Activated gamma-delta T cell treated with Interleukin-2 at 50 U/mL for 16 hours (primary cell): ENCODE results near the gene PPP3CA.
"Not testable (repeated sequence)": the region's sequence is repeated elsewhere in the genome, so short reads cannot be mapped to it uniquely, and the experiment has no call there.

Experiments
- DNase-seq: peaks from one replicate; pipeline ENCODE4 v3.0.0-alpha.2; 2020

The PPP3CA gene

GRCh38 chr4:101244349-101244748 is 103.0 kb downstream of the PPP3CA start:
- DNase-seq: no peak

- DNase-seq: no peak
Measured at GRCh38 chr4:101242441-101242840, 104.9 kb downstream of the PPP3CA start.

GRCh38 chr4:101240099-101240498 is 107.2 kb downstream of the PPP3CA start:
- no peak for DNase-seq

- no peak for DNase-seq
Measured at GRCh38 chr4:101239665-101240064, 107.7 kb downstream of the PPP3CA start.

- no peak for DNase-seq
Measured at GRCh38 chr4:101238706-101239105, 108.6 kb downstream of the PPP3CA start.

- no peak for DNase-seq
Measured at GRCh38 chr4:101237773-101238172, 109.6 kb downstream of the PPP3CA start.

GRCh38 chr4:101236097-101236496 is 111.2 kb downstream of the PPP3CA start:
- no peak for DNase-seq

- DNase-seq: not testable (repeated sequence)
Measured at GRCh38 chr4:101234141-101234540, 113.2 kb downstream of the PPP3CA start.

GRCh38 chr4:101232074-101232776 is 115.1 kb downstream of the PPP3CA start:
- no peak for DNase-seq

- DNase-seq: no peak
Measured at GRCh38 chr4:101230801-101231426, 116.4 kb downstream of the PPP3CA start.

- DNase-seq: no peak
Measured at GRCh38 chr4:101229116-101229515, 118.2 kb downstream of the PPP3CA start.

- DNase-seq: no peak
Measured at GRCh38 chr4:101227715-101228114, 119.6 kb downstream of the PPP3CA start.

GRCh38 chr4:101224358-101225218 is 122.7 kb downstream of the PPP3CA start:
- no peak for DNase-seq

GRCh38 chr4:101222156-101222845 is 125.0 kb downstream of the PPP3CA start:
- DNase-seq: no peak

GRCh38 chr4:101221294-101221693 is 126.0 kb downstream of the PPP3CA start:
- no peak for DNase-seq

GRCh38 chr4:101218894-101219293 is 128.4 kb downstream of the PPP3CA start:
- no peak for DNase-seq

- no peak for DNase-seq
Measured at GRCh38 chr4:101218346-101218745, 129.0 kb downstream of the PPP3CA start.

- DNase-seq: no peak
Measured at GRCh38 chr4:101217353-101218031, 129.8 kb downstream of the PPP3CA start.

- no peak for DNase-seq
Measured at GRCh38 chr4:101211146-101211553, 136.2 kb downstream of the PPP3CA start.

- no peak for DNase-seq
Measured at GRCh38 chr4:101210331-101210730, 137.0 kb downstream of the PPP3CA start.

GRCh38 chr4:101208171-101208570 is 139.2 kb downstream of the PPP3CA start:
- DNase-seq: no peak

GRCh38 chr4:101205916-101206315 is 141.4 kb downstream of the PPP3CA start:
- DNase-seq: peak; percentile 27
